ENCODE data around the gene ACTL6A.

Gene ACTL6A

GRCh38 chr3:179622023-179622422 lies 59.3 kb downstream of the ACTL6A start:
- peaks cover 63% of the 10 kb centered on the region for H3K36me3 ChIP-seq (ENCODE audit: control insufficient read depth, insufficient read depth, low read length)
- H3K4me3 ChIP-seq (ENCODE audit: low read depth, low read length) = no peak overlapping the region
- H3K27me3 ChIP-seq (ENCODE audit: control insufficient read depth, insufficient read depth, low read length) = no peaks in the 10 kb centered on the region
- no peaks in the 10 kb centered on the region for H3K4me1 ChIP-seq (ENCODE audit: control insufficient read depth, insufficient read depth, low read length)
- no peak overlapping the region for H3K9ac ChIP-seq (ENCODE audit: low read length)
- H3K9me3 ChIP-seq (ENCODE audit: control insufficient read depth, insufficient read depth, low read depth, low read length) = no peaks in the 10 kb centered on the region
- no peak overlapping the region for H3K27ac ChIP-seq (ENCODE audit: low read depth, low read length)

GRCh38 chr3:179624451-179624850 lies 61.7 kb downstream of the ACTL6A start:
- Histone ChIP-seq H3K4me1 (ENCODE audit: control insufficient read depth, insufficient read depth, low read length) (no peaks in the 10 kb centered on the region), H3K27ac (ENCODE audit: low read depth, low read length) (no peak overlapping the region), H3K36me3 (ENCODE audit: control insufficient read depth, insufficient read depth, low read length) (peaks cover 44% of the 10 kb centered on the region), H3K4me3 (ENCODE audit: low read depth, low read length) (no peak overlapping the region), H3K9ac (ENCODE audit: low read length) (no peak overlapping the region), H3K9me3 (ENCODE audit: control insufficient read depth, insufficient read depth, low read depth, low read length) (no peaks in the 10 kb centered on the region), H3K27me3 (ENCODE audit: control insufficient read depth, insufficient read depth, low read length) (no peaks in the 10 kb centered on the region)

- no peaks in the 10 kb centered on the region for H3K4me1 ChIP-seq (ENCODE audit: control insufficient read depth, insufficient read depth, low read length)
- H3K9ac ChIP-seq (ENCODE audit: low read length) = no peak overlapping the region
- no peak overlapping the region for H3K4me3 ChIP-seq (ENCODE audit: low read depth, low read length)
- H3K36me3 ChIP-seq (ENCODE audit: control insufficient read depth, insufficient read depth, low read length) = peaks cover under 1% of the 10 kb centered on the region; the same call in 1 of the 2 replicates
- no peak overlapping the region for H3K27ac ChIP-seq (ENCODE audit: low read depth, low read length)
- H3K27me3 ChIP-seq (ENCODE audit: control insufficient read depth, insufficient read depth, low read length) = no peaks in the 10 kb centered on the region
- no peaks in the 10 kb centered on the region for H3K9me3 ChIP-seq (ENCODE audit: control insufficient read depth, insufficient read depth, low read depth, low read length)
These were observed 68.2 kb downstream of the ACTL6A start for GRCh38 chr3:179630753-179631451.
